Hematopoietic multipotent progenitor cell treated with erythropoietin and hydrocortisone succinate and interleukin-3 and kit ligand, for 15 days (in vitro differentiated cells): Measurements from ENCODE around the gene SMIM8.

Experiments
- DNase-seq: peaks from one replicate; pipeline ENCODE4 v3.0.0-alpha.2; 2015; ENCODE audit warnings: low spot score

Gene SMIM8

DNA sequence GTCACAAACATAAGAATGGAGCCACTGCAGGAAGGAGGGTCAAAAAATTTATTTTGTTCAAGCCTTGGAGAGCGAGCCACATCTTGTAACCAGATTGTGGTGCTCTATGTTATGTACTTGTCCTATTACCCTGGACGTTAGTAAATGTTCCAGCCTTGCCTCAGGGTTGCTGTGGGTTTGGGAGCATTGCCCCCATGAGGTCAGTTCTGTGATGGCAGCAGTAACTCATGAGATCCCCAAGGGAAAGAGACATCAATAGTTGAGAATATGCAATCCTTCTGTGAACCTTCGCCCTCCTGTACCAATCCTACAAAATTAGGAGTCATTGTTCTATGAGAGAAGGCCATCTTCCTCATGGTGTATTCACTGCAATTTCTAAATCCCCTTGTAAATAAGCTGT is 68.9 kb downstream of the SMIM8 start:
- DNase-seq, result peak; percentile 21
